IMR-90 (cell line): ENCODE results near the gene OXNAD1. TPM values are rescaled to one million over a fixed set of nuclear protein-coding genes. Genes with fewer than 3 reads are reported as not detected.

ENCODE experiments used
- ATAC-seq: fragments of 200-7000 bp; cut with Tn5 transposase; 2 replicates; pipeline ENCODE4 v1.9.1; 2020; ENCODE audit warnings: low read depth, mild to moderate bottlenecking, moderate library complexity
- BruUV-seq: library from RNA; stranded (reverse); fragments of 400-500 nt; replicated peaks from 2 replicates; lab custom pipeline; 2021; lab: Mats Ljungman, UMichigan
- CTCF ChIA-PET: fragments of 300-600 bp; formaldehyde crosslinking; extraction: SDS; loops from one replicate; lab custom pipeline; 2021; ENCODE audit warnings: antibody characterized with exemption; lab: Yijun Ruan, JAX
- POLR2A ChIA-PET: fragments of 300-600 bp; sonication (Branson Sonifier 250); formaldehyde crosslinking; loops from one replicate; lab custom pipeline; 2022; ENCODE audit warnings: antibody characterized with exemption; ENCODE audit not compliant: unreplicated experiment; lab: Charles Lee
- DNase-seq: peaks from one replicate; pipeline ENCODE4 v3.0.0; 2013
- H2AFZ ChIP-seq: replicated peaks from 2 replicates; pipeline ENCODE3; 2013; ENCODE audit warnings: low read length, mild to moderate bottlenecking; ENCODE audit not compliant: poor library complexity
- H2AK5ac ChIP-seq: 2 replicates; pipeline ENCODE4 v1.6.1; 2013; ENCODE audit warnings: low read depth, low read length, inconsistent platforms
- H2AK9ac ChIP-seq: replicated peaks from 2 replicates; pipeline ENCODE3; 2013; ENCODE audit warnings: mild to moderate bottlenecking, low read depth, low read length, moderate library complexity; ENCODE audit not compliant: poor library complexity
- H2BK120ac ChIP-seq: 2 replicates; pipeline ENCODE4 v1.6.1; 2013; ENCODE audit warnings: low read depth, low read length, inconsistent platforms
- H2BK15ac ChIP-seq: 3 replicates; pipeline ENCODE4 v1.6.1; 2013; ENCODE audit warnings: low read depth, low read length, inconsistent platforms
- H2BK20ac ChIP-seq: 2 replicates; pipeline ENCODE4 v1.6.1; 2013; ENCODE audit warnings: low read depth, mild to moderate bottlenecking, inconsistent platforms, low read length, moderate library complexity
- H2BK5ac ChIP-seq: 2 replicates; pipeline ENCODE4 v1.6.1; 2013; ENCODE audit warnings: mild to moderate bottlenecking, low read depth, low read length, inconsistent platforms; ENCODE audit not compliant: poor library complexity, severe bottlenecking
- H3K14ac ChIP-seq: replicated peaks from 2 replicates; pipeline ENCODE4 v1.6.1; 2013; ENCODE audit warnings: low read depth, low read length, inconsistent platforms
- H3K18ac ChIP-seq: 2 replicates; pipeline ENCODE4 v1.6.1; 2013; ENCODE audit warnings: low read depth, low read length, control low read depth
- H3K23ac ChIP-seq: 2 replicates; pipeline ENCODE4 v1.6.1; 2013; ENCODE audit warnings: low read depth, low read length, inconsistent platforms
- H3K27ac ChIP-seq: 2 replicates; pipeline ENCODE4 v1.5.1; 2013; ENCODE audit warnings: mild to moderate bottlenecking, control low read depth, low read length; ENCODE audit not compliant: insufficient read depth
- H3K27me3 ChIP-seq: 2 replicates; pipeline ENCODE4 v1.6.1; 2013; ENCODE audit warnings: low read length; ENCODE audit not compliant: control insufficient read depth, insufficient read depth
- H3K36me3 ChIP-seq: 2 replicates; pipeline ENCODE4 v1.6.1; 2013; ENCODE audit warnings: low read length, mixed read lengths; ENCODE audit not compliant: control insufficient read depth, insufficient read depth
- H3K4ac ChIP-seq: 2 replicates; pipeline ENCODE4 v1.6.1; 2013; ENCODE audit warnings: low read depth, low read length, inconsistent platforms
- H3K4me1 ChIP-seq: 2 replicates; pipeline ENCODE4 v1.6.1; 2013; ENCODE audit warnings: low read length, mixed read lengths; ENCODE audit not compliant: control insufficient read depth, insufficient read depth
- H3K4me2 ChIP-seq: 2 replicates; pipeline ENCODE4 v1.6.1; 2013; ENCODE audit warnings: low read depth, mild to moderate bottlenecking, control low read depth, low read length, moderate library complexity
- H3K4me3 ChIP-seq: 2 replicates; pipeline ENCODE4 v1.5.1; 2013; ENCODE audit warnings: low read depth, mild to moderate bottlenecking, control low read depth, low read length, moderate library complexity; ENCODE audit not compliant: insufficient read depth
- H3K56ac ChIP-seq: 2 replicates; pipeline ENCODE4 v1.6.1; 2013; ENCODE audit warnings: low read length, inconsistent platforms; ENCODE audit not compliant: insufficient read depth; ENCODE audit errors: extremely low read depth
- H3K79me1 ChIP-seq, 2 experiments: 2 replicates each; pipeline ENCODE4 v1.6.1; 2013; ENCODE audit warnings: low read length in 2 of 2, inconsistent platforms in 1 of 2, low read depth in 1 of 2
- H3K9ac ChIP-seq: 2 replicates; pipeline ENCODE4 v1.6.1; 2013; ENCODE audit warnings: low read depth, low read length, control low read depth
- H3K9me1 ChIP-seq: 2 replicates; pipeline ENCODE4 v1.6.1; 2013; ENCODE audit warnings: low read length, inconsistent platforms; ENCODE audit not compliant: insufficient read depth
- H3K9me3 ChIP-seq: 2 replicates; pipeline ENCODE4 v1.6.1; 2013; ENCODE audit warnings: low read length; ENCODE audit not compliant: control insufficient read depth, insufficient read depth
- H4K20me1 ChIP-seq: 2 replicates; pipeline ENCODE4 v1.6.1; 2013; ENCODE audit warnings: low read length, inconsistent platforms; ENCODE audit not compliant: insufficient read depth
- H4K5ac ChIP-seq: 2 replicates; pipeline ENCODE4 v1.6.1; 2013; ENCODE audit warnings: mild to moderate bottlenecking, low read depth, low read length, control low read depth
- H4K8ac ChIP-seq, 2 experiments: 2 replicates each; pipeline ENCODE4 v1.6.1; 2013; ENCODE audit warnings: low read depth in 2 of 2, low read length in 2 of 2, control low read depth in 1 of 2, inconsistent platforms in 1 of 2
- H4K91ac ChIP-seq: 2 replicates; pipeline ENCODE4 v1.6.1; 2013; ENCODE audit warnings: low read depth, low read length, inconsistent platforms; ENCODE audit not compliant: insufficient read depth
- BHLHE40 ChIP-seq: fragments of 150-350 bp; IDR thresholded peaks from 2 replicates; pipeline ENCODE4 v1.6.1; 2016; ENCODE audit warnings: mild to moderate bottlenecking, low read depth, low read length
- ELK1 ChIP-seq: fragments of 150-350 bp; IDR thresholded peaks from 2 replicates; pipeline ENCODE4 v1.6.1; 2016; ENCODE audit warnings: low read depth, mild to moderate bottlenecking, low read length, moderate library complexity, borderline replicate concordance
- MAZ ChIP-seq: IDR thresholded peaks from 2 replicates; pipeline ENCODE4 v1.6.1; 2012; ENCODE audit warnings: low read depth, mild to moderate bottlenecking, low read length, improper control_type of control experiment, moderate library complexity, borderline replicate concordance
- SMC3 ChIP-seq: fragments of 150-350 bp; IDR thresholded peaks from 2 replicates; pipeline ENCODE4 v1.6.1; 2016; ENCODE audit warnings: low read depth, mild to moderate bottlenecking, antibody characterized with exemption, low read length, moderate library complexity
- USF2 ChIP-seq: fragments of 150-350 bp; IDR thresholded peaks from 2 replicates; pipeline ENCODE4 v1.6.1; 2017; ENCODE audit warnings: mild to moderate bottlenecking, antibody characterized with exemption, low read length, low read depth
- WGBS, 2 experiments: methylation state at CpG; one replicate each; pipeline versions ENCODE4 v1.1.5 to v1.1.7; 2013; ENCODE audit warnings: missing lambda C conversion rate in 2 of 2; ENCODE audit not compliant: insufficient read length in 1 of 2; ENCODE audit errors: extremely low coverage in 2 of 2; 5-methylcytosine and 5-hydroxymethylcytosine counted together
- dilution Hi-C: fragments of 300-500 bp; cut with HindIII; formaldehyde crosslinking; loops from one replicate; pipeline ENCODE4 v1.14.3; 2018; ENCODE audit warnings: low sequenced_read_pairs; ENCODE audit not compliant: unreplicated experiment
- in situ Hi-C: fragments of 300-500 bp; cut with MboI; formaldehyde crosslinking; loops from 3 replicates; pipeline ENCODE4 v1.14.3; 2019; ENCODE audit warnings: low sequenced_read_pairs, inconsistent platforms, mixed read lengths
- intact Hi-C: fragments of 100-400 bp; cut with micrococcal nuclease; formaldehyde crosslinking; loops from 2 replicates; pipeline ENCODE4 v1.10.0; 2022
- polyA plus RNA-seq, 3 experiments: library from polyadenylated mRNA; depleted of rRNA; stranded (reverse); fragments of >200 nt; gene quantifications; 2 replicates each; pipeline ENCODE4 v1.2.3, GENCODE V29; 2012; ENCODE audit warnings: low replicate concordance in 1 of 3
- total RNA-seq: library from RNA; depleted of rRNA; stranded (reverse); fragments of >200 nt; gene quantifications from 2 replicates; pipeline ENCODE4 v1.2.3, GENCODE V29; 2012

OXNAD1 gene
- total and polyA plus RNA-seq, 2 of the 4 experiments (the other 2 are of a cell fraction), result 6.2 to 11.3 TPM

DNA sequence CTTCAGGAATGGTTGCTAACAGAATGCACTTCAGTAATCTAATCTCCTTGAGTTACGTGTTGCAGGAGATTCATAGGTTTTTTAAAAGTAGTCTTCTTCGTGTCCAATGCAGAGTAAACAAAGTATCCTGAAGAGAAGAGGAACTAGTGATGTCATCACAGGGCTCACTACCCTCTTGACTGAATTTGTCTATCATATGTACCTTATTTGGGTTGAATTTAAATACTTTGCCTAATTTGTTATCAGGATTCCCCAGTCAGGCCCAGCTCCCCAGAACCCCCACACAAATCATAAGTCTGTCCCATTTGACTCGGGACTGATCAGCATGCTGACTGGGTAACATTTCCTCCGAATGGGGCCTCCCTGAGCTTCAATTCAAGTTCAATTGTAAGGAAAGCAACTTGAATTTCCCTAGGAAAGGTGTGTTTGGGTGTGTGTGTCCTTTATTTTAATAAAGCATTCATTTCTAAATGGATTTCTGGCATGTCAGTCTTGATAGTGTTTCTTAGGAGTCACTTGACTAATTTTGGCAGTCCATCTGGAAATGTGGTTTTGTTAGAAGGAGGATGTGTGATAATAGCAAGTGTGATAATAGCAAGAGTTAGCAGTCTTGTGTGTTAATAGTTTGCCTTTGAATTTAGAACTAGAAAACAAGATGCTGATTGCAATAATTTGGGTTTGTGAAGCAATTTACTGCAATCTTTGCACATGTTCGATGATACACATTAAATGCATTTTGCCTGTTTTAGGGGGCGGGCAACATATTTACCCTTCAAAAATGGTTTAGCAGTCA, 21.9 kb downstream of the OXNAD1 start (continued):
- no peak for TF ChIP-seq USF2

DNA sequence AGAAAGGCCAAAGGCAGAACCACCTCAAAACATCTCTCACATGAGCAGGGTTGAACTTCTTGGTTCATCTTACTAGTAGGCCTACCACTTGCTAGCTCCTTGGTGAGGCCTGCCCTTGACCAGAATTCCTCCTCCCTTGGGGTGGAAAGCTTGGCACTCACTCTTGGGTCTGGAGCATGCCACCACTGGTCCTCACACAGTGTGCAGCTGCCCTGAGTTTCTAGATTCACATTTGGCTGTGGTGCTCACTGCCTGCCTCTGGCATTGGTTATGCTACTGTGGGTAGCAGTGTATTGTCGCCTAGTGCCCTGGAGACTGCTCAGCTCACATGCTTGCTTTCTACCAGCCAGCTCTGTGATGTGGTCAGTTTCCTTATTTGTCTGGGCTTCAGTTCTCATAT, 23.7 kb downstream of the OXNAD1 start:
- ChIA-PET POLR2A (no interaction called here), CTCF (no interaction called here)
- Histone ChIP-seq H2BK15ac (no peak overlapping the region), H4K5ac (no peak overlapping the region), H2AK9ac (no peak overlapping the region), H2BK120ac (no peak overlapping the region), H2AFZ (no peak overlapping the region), H3K27me3 (no peaks in the 10 kb centered on the region), H3K4me1 (0 out of 2 replicates have a peak, but pooled peaks cover 2% of the 10 kb centered on the region), H3K36me3 (no peaks in the 10 kb centered on the region; the same call in 1 of the 2 replicates), H4K91ac (no peak overlapping the region), H2AK5ac (no peak overlapping the region), H3K14ac (no peak overlapping the region), H3K18ac (no peak overlapping the region), H3K9me3 (no peaks in the 10 kb centered on the region), H3K27ac (no peak overlapping the region), H2BK5ac (no peak overlapping the region), H2BK20ac (no peak overlapping the region), H3K4me3 (no peak overlapping the region), H4K8ac (no peak overlapping the region), H3K9me1 (no peaks in the 10 kb centered on the region), H4K20me1 (no peaks in the 10 kb centered on the region), H3K79me1 (no peaks in the 10 kb centered on the region), H3K9ac (no peak overlapping the region), H3K56ac (no peak overlapping the region), H3K4me2 (no peak overlapping the region), H3K23ac (no peak overlapping the region), H3K4ac (no peak overlapping the region)
- no TSS peak for BruUV-seq
- intact Hi-C loops (no loop called here), in situ Hi-C loops (loop anchor here (5.0 to 25.0 kb wide), 4 partner anchors 264 to 949 kb away; partner anchors contain the start of gene PLCL2), dilution Hi-C loops (loop anchor here (25.0 kb wide), 1 partner anchor 249 kb away; no protein-coding TSS in a partner anchor)
- TF ChIP-seq MAZ (no peak), ELK1 (no peak), BHLHE40 (no peak), SMC3 (no peak)
- ATAC-seq (no peak), DNase-seq (no peak)
- WGBS, 2 experiments, result no CpG with 5 or more reads among the region's 1 CpG
